ENCODE results near the gene OPRL1.

OPRL1 gene

DNA sequence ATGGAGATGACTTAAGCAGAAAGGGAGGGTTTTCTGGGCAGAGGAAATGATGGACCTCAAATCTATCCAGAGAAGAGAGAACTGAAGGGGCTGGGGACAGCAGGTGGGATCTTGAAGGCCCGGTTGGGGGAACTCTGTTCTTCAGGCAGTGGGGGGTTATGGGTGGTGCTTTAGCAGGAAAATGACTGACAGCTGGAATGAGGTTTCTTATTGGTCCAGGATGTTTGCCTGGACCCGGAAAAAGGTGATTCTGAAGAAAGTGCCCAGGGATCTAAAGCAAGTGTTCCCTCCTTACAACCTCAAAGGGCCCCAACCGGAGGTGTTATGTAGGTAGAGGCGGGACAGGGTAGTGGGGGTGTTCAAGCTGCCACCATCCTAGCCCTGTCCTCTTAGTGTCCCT, 15.6 kb downstream of the OPRL1 start:
- no peak for TF ChIP-seq FOXP2 (optimal IDR thresholded peaks at IDR 0.05; ENCODE audit: borderline replicate concordance, extremely low read depth, extremely low read length, insufficient read depth)
- no peak for TF ChIP-seq POLR2AphosphoS5 (IDR thresholded peaks at IDR 0.05; ENCODE audit: low read depth, low read length)
- no peak for TF ChIP-seq SIN3A (IDR thresholded peaks at IDR 0.05; ENCODE audit: borderline replicate concordance, insufficient read depth, low read length)
- no peak for TF ChIP-seq TAF1 (IDR thresholded peaks at IDR 0.05; ENCODE audit: borderline replicate concordance, insufficient read depth, low read length)
- TF ChIP-seq, protein P1, sequence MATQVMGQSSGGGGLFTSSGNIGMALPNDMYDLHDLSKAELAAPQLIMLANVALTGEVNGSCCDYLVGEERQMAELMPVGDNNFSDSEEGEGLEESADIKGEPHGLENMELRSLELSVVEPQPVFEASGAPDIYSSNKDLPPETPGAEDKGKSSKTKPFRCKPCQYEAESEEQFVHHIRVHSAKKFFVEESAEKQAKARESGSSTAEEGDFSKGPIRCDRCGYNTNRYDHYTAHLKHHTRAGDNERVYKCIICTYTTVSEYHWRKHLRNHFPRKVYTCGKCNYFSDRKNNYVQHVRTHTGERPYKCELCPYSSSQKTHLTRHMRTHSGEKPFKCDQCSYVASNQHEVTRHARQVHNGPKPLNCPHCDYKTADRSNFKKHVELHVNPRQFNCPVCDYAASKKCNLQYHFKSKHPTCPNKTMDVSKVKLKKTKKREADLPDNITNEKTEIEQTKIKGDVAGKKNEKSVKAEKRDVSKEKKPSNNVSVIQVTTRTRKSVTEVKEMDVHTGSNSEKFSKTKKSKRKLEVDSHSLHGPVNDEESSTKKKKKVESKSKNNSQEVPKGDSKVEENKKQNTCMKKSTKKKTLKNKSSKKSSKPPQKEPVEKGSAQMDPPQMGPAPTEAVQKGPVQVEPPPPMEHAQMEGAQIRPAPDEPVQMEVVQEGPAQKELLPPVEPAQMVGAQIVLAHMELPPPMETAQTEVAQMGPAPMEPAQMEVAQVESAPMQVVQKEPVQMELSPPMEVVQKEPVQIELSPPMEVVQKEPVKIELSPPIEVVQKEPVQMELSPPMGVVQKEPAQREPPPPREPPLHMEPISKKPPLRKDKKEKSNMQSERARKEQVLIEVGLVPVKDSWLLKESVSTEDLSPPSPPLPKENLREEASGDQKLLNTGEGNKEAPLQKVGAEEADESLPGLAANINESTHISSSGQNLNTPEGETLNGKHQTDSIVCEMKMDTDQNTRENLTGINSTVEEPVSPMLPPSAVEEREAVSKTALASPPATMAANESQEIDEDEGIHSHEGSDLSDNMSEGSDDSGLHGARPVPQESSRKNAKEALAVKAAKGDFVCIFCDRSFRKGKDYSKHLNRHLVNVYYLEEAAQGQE (IDR thresholded peaks at IDR 0.05; ENCODE audit: insufficient read depth in 1 of 2, low read depth in 2 of 2, low read length in 2 of 2) = no peak

DNA sequence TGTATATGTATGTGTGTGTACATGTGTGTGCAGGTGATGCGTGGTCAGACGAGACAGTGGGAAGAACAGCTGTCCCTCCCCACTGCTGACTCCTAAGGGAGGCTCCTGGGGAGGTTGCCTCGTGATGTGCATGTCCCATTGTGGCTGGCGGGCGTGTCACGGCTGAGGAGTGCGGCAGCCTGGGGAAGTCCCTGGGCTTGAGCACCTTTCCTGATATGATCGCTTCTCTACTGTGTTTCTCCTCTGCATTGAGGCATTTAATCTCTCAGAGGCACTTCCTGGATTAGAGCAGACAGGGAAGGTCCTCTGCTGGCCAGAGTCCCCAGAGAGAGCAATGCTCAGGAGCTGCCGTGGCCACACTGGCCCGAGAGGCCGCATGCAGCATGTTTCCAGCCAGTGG, 16.0 kb downstream of the OPRL1 start:
- no peak for TF ChIP-seq POLR2AphosphoS5 (IDR thresholded peaks at IDR 0.05; ENCODE audit: low read depth, low read length)
- no peak for TF ChIP-seq TAF1 (IDR thresholded peaks at IDR 0.05; ENCODE audit: borderline replicate concordance, insufficient read depth, low read length)
- TF ChIP-seq FOXP2 (optimal IDR thresholded peaks at IDR 0.05; ENCODE audit: borderline replicate concordance, extremely low read depth, extremely low read length, insufficient read depth) = no peak
- TF ChIP-seq, protein P1 (IDR thresholded peaks at IDR 0.05; ENCODE audit: insufficient read depth in 1 of 2, low read depth in 2 of 2, low read length in 2 of 2) = no peak
- no peak for TF ChIP-seq SIN3A (IDR thresholded peaks at IDR 0.05; ENCODE audit: borderline replicate concordance, insufficient read depth, low read length)

DNA sequence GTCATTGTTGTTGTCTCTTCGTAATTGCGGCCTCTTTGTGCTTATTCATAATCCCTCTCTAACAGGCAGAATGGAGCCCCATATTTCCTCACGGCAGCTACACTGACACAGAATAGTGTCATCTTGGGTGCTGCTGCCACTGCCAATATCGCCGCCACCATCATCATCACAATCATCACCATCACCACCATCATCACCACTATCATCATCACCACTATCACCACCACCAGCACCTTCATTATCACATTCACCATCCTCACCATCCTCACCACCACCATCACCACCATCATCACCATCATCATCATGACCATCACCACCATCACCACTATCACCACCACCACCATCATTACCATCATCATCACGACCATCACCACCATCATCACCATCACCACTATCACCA, 16.7 kb downstream of the OPRL1 start:
- TF ChIP-seq POLR2AphosphoS5 (IDR thresholded peaks at IDR 0.05; ENCODE audit: low read depth, low read length) (no peak), TAF1 (IDR thresholded peaks at IDR 0.05; ENCODE audit: borderline replicate concordance, insufficient read depth, low read length) (no peak), FOXP2 (optimal IDR thresholded peaks at IDR 0.05; ENCODE audit: borderline replicate concordance, extremely low read depth, extremely low read length, insufficient read depth) (no peak), SIN3A (IDR thresholded peaks at IDR 0.05; ENCODE audit: borderline replicate concordance, insufficient read depth, low read length) (no peak)
- TF ChIP-seq, protein P1 (IDR thresholded peaks at IDR 0.05; ENCODE audit: insufficient read depth in 1 of 2, low read depth in 2 of 2, low read length in 2 of 2) = no peak

DNA sequence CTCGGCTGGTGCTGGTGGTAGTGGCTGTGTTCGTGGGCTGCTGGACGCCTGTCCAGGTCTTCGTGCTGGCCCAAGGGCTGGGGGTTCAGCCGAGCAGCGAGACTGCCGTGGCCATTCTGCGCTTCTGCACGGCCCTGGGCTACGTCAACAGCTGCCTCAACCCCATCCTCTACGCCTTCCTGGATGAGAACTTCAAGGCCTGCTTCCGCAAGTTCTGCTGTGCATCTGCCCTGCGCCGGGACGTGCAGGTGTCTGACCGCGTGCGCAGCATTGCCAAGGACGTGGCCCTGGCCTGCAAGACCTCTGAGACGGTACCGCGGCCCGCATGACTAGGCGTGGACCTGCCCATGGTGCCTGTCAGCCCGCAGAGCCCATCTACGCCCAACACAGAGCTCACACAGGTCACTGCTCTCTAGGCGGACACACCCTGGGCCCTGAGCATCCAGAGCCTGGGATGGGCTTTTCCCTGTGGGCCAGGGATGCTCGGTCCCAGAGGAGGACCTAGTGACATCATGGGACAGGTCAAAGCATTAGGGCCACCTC, 18.7 kb downstream of the OPRL1 start:
- TF ChIP-seq POLR2AphosphoS5 (IDR thresholded peaks at IDR 0.05; ENCODE audit: low read depth, low read length) = no peak
- TF ChIP-seq SIN3A (IDR thresholded peaks at IDR 0.05; ENCODE audit: borderline replicate concordance, insufficient read depth, low read length) = no peak
- TF ChIP-seq TAF1 (IDR thresholded peaks at IDR 0.05; ENCODE audit: borderline replicate concordance, insufficient read depth, low read length) = no peak
- TF ChIP-seq FOXP2 (optimal IDR thresholded peaks at IDR 0.05; ENCODE audit: borderline replicate concordance, extremely low read depth, extremely low read length, insufficient read depth) = no peak
- TF ChIP-seq, protein P1 (IDR thresholded peaks at IDR 0.05; ENCODE audit: insufficient read depth in 1 of 2, low read depth in 2 of 2, low read length in 2 of 2) = no peak
